GM19324 (cell line): ENCODE data around the gene HSPG2.
"Not testable (repeated sequence)": the region's sequence is repeated elsewhere in the genome, so short reads cannot be mapped to it uniquely, and the experiment has no call there.

Experiments used
- ATAC-seq: cut with Tn5 transposase; IDR thresholded peaks from one replicate; pipeline ENCODE4 v1.9.1; 2021; ENCODE audit warnings: mild to moderate bottlenecking, moderate library complexity; ENCODE audit not compliant: unreplicated experiment, low FRiP score

Gene HSPG2

DNA sequence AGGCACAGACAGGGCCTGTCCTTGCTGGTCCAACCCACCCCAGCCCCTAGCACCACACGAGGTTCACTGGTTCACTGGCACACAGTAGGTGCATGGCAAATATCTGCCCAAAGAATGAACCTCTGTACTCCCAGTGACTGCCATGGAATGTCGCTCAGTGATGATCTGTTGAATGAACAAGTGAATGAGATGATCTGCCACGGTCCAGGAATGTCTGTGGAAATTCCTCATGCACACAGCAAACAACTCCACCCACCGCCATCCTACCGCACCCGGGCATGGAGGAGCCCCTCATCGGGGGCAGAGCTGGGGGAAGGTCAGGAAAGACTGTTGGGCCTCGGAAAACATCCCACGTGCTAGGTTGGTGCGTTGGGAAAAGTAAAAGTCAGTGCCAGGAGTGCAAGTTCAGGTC lies 1.7 kb downstream of the HSPG2 start:
- no peak for ATAC-seq

DNA sequence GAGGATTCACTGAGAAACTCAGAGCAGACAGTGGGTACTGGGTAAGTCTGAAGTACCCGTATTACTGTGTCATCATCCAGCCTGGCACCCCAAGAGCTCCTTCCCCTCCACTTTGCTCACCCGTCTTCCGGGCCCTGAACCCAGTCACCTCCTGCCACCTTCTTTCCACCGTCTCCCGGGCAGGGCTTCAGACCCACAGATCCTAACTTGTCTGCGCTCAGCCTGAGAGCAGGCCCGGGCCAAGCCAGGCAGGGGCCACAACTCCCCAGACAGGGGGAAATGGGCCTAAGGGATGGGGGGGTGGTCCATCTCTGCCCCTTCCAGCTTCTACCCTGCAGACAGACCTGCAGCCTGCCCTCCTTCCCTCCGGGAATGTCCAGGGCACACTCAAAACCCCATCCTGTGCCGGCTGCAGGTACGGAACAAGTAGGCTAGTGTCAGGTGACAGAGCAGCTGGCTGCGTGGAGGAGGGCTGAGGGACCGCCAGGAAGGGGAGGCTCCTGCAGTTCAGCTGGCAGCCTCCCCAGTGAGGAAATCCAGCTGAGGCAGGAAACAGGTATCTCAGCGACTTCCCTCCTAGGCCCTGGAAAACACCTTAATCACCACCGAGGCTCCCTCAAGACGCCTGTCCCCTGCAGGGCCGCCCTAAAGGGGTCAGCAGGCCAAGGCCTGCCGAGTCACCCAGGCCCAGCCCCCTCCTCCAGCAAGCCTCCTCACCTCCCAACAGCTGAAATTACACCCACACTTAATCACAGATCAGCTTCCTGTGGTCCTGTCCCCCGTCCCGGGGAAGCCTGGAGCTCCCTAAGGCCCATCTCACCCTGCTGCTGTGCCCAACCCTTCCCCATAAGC lies 3.5 kb downstream of the HSPG2 start:
- no peak for ATAC-seq

DNA sequence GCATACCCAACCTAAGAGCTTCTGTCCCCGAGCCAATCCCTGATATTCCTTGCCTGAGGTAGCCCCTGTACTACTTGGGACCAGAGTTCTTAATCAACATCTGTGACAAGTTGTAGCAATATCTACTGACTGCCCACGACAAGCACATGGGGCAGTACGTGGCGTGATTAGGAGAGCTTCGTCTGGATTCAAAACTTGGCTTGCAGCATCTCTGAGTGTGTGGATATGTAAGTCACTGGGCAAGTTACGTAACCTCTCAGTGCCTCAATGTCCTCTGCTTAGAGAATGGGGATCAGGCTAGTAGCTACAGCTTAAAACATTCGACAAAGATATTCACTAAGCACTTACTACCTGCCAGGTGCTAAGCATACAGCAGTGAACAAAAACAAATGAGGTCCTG lies 5.0 kb downstream of the HSPG2 start:
- ATAC-seq: no peak

DNA sequence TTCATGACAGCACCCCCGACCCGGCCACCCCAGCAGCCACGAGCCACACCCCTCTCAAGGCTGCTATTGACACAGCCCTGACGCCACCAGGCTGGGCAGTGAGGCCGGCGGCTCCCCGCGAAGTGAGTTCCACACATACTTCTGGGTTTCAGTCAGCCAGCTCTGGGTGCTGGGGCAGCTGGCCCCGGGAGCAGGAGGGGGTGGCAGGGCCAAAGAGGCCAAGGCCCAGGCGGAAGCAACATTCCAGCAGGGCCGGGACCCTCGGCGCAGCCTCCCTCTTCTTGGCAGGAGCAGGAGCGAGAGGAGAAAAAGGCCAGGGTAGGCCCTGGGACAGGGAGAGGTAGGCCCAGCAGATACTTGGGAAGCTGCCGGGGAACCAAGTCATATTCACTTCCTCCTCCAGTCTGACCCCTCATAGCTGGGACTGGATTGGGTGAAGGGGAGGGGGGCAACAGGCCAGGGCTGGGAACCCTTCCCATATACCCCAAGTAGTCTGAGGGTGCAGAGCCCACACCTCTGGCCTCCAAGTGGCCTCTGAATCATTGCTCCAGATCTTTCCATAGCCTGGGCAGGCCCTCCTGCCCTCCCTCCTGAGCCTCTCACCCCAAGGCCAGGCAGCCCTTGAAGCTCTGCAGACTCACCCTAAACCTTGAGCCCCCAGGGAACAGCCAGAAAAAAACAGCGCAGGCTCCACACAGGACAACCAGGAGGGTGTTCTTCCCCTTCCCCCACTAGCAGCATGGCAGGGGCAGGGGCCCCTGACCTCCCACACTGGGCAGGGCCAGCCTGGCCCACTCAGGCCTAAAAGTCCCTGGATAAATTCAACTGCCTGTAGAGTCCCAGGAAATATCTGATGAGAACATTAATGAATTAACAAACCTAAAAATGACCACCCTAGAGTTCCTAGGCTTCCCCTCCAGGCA lies 5.7 kb downstream of the HSPG2 start:
- ATAC-seq: no peak

DNA sequence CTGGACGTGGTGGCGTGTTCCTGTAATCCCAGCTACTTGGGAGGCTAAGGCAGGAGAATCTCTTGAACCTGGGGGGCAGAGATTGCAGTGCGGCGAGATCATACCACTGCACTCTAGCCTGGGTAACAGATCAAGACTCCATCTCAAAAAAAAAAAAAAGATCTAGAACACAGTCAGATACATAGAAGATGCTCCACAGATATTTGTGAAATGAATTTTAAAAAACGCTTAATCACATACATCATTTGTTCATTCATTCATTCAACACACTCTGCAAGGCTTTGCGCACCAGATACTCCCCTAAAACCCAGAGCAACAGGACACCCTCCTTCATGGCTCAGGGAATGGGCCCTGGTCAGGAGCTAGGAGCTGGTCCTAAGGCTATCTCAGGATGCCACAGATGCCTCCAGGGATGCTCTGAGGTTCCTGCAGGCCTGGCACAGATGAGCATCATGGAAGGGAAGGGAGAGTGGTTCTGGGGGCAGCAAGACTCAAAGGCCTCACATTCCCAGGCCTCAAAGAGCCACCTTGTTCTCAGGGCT lies 6.4 kb downstream of the HSPG2 start:
- ATAC-seq: no peak

DNA sequence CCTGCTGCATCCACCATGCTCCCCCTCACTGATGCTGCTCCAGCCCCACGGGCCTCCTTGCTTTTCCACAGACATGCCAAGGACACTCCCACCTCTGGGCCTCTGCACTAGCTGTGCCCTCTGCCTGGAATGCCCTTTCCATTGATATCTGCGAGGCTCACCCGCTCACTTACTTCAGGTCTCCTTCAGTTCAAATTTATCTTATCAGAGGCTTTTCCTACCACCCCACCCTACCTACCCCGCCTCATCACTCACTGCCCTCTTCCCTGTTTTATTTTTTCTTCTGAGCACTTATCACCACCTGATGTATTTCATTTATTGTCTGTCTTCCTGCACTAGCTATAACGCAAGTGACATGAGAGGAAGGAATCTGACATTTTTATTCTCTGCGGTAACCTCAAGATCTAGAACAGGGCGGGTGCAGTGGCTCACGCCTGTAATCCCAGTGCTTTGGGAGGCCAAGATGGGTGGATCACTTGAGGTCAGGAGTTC lies 7.0 kb downstream of the HSPG2 start:
- no peak for ATAC-seq

DNA sequence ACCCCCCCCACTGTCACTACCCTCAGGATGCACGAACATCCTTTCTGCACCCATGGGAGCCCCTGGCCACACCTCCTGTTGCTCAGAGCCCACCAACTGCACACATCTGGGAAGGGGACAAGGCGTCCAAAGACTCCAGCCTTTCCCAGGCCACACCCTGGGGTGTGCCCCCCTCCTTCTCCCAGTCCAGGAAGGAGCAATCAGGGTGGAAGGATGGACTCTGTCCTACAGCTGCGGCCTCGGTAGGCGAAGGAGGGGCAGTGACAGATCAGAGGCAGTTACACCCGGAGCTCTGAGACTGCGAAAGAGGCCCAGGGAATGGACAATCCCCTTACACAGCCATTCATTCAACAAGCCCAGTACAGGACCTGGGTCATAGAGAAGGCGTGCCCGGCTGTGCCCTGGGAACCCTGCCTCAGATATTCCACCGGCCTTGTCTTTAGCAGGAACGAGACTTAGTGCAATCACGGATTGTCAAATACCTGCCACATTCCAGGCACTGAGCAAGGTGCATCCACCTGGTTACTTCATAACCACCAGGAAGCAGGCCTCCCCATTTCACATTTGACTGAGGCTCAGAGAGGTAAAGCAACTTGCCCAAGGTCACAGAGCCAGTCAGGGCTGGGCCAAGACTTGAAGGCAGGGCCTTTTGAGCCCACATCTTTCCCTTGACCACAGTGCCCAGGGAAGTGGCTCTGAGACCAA lies 9.4 kb downstream of the HSPG2 start:
- no peak for ATAC-seq

DNA sequence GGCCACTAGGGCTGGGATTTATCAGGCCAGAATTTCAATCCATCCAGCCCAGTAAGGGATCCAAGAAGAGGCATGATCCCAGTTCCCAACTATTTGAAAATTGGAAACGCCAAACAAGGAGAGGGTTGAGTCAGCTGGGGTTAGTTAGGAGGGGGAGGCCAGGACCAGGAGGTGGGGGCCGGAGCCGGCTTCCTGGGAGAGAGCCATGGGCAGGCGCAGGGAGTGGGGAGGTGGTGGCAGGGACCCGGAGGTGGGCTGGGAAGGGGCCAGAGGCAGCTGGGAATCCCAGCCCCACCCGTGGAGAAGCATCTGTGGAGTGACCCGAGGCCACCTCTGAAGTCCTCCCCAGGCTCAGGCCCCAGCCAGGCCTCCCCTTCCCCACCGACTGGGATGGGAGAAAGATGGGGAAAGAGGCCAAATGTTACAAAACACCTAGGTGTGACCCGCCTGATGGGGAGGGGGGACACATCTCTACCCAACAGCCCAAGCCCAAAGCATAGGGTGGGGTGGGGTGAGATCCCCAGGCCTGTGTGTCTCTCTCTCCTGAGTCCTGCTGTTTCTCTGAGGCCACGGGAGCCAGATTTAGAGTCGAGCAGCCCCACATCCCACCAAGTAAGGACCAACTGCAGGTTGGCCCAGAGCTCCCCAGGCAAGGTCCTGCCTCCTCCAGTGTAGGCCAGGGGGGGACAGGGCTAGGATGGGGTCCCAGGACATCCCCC lies 10.1 kb downstream of the HSPG2 start:
- no peak for ATAC-seq

DNA sequence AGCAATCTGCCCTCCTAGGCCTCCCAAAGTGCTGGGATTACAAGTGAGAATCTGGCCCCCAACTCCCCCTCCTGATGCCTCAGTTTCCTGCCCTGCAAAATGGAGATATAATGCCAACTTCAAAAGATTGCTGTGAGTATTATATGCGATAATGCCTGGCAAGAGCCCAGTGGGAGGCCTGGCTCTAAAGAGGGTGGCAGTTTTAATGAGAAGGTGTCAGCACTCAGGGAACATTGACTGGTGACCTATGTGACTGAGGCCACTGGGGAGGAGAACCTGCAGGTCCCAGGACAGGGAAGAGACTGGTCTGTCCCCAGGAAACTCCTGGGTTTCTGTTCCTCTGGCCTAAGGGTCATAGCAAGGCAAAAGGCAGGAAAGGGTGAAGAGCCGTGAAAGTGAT lies 11.0 kb downstream of the HSPG2 start:
- ATAC-seq: no peak

DNA sequence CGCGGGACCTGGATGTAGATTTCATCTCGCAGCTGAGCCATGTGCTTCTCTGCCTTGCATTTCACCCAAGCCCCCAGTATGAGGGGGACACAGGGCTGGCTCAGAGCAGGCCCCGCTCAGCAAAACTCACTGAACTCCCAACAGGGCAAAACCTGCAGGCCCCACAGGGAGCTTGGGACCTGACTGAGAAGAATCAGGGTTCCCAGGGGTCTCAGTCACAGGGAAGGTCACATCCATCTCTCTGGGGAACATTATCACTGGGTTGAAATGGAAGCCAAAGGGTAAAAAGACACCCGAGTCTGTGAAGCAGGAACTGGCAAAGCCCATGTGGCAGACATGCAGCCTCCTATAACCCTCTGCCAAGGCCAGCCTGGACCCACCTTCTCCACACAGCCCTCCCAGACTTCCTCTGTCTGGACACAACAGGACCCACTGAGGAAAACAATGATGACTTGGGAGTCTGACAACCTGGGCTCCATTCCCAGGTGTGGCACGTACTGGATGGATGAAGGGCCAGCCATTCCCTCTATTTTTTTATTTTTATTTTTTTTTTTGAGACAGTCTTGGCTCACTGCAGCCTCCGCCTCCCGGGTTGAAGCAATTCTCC lies 11.7 kb downstream of the HSPG2 start:
- no peak for ATAC-seq

DNA sequence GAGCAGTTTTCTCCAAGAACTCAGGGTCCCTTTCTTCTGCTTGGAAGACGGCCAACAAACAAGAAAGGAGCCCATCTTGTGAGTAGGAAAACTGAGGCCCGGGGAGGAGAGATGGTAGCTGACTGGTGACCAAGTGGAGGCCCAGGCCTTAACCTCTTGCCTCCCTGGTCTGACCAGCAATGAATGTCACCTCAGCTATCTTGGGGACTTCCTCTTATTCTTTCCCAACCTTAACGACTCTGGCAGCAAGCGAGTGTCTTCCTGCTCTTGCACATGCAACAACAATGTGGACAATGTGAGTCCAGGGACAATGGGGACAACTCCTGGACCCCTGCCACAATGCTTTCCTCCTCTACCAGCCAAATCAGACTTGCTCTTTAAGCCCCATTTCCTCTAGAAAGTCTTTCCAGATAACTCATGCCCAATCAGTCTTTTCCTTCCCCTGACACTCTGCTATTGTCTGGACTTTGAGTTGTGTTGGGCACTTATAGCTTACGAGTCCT lies 12.6 kb downstream of the HSPG2 start:
- ATAC-seq: no peak

DNA sequence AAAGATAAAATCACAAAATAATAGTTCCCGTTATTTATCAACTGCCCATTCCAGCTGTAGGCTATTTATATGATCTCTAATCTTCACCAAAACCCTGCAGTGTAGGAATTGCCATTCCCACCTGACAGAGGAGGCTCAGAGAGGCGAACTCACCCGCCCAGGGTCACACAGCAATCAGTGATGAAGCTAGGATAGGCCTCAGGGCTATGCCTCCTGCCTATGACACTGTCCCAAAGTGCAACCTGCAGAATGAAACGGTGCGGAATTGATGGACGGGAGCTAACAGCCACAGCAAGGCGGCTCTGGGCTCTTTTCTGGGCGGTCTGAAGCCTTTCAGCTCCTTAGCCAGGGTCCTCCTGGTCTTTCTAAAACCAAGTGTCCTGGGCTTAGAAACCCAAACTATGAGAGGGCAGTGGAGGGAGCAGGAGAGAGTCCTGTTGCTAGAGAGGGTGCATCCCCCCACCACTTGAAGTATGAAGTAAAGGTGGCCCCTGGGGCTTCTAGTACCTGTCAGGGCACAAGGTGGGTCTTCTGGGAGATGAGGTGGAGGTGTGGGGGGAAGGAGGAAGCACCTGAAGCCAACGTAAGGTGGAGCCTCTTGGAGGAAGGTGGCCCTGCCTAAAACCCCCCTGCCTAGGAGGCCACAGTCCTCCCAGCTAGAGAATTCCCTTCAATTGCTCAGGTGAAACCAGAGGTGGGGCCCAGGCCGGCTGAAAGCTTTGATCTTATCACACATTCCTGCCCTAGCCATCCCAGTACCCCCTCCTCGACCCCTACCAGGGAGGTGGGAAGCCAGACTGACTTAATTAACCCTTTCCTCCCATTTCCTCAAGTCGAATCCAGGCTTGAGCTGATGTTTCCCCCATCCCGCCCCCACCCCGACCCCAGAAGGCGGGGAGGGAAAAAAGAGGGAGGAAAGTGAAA lies 14.8 kb downstream of the HSPG2 start:
- ATAC-seq: no peak

DNA sequence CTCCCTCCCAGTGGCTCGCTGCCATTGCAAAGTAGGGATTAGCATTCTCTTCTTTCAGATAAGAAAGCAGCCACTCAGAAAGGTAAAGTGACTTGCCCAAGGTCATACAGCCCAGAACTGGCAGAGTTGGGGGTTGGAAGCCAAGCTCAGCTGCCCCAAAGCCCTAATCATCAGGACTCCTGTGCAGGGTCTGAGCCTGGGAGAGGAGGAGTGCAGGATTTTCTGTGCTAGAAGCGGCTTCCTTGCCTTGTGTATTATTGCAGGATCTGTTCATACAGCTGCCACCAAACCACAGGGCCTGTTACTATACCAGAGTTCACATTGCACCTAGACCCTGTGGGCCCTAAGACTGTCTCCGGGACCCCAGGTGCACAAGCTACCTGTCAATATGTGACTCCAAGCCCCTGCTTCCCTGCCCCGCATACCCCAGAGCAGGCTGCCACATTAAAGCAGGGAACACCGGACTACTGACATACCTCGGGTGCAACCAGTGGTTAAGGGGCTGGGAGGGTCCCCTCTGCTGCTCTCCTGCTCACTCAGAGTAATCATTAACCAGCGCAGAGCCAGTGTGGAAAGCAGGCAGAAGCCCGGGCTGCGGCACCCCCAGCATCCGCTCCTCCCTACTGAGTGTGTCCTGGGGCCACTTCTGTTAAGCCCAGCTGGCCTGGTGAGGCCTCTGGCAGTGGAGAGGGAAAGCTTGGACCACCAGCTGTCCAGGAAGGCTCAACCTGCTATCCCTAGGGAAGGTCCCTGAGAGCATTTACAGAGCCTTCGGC lies 15.8 kb downstream of the HSPG2 start:
- no peak for ATAC-seq

DNA sequence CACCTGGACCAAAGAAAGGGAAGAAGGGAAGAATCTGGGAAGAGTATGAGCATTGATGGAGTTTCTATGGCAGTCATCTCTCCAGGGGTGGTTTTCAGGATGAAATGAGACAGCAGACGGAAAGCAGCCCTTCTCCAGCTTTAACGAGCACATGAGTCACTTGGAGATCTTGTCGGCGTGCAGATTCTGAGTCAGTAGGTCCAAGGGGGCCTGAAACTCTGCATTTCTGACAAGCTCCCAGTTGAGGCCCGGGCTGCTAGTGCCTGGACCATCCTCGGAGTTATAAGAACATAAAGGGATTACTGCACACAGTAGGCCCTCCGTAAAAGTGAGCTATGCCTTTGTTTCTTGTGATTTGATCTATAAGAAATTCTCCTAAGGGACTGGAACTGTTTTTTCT lies 17.6 kb downstream of the HSPG2 start:
- no peak for ATAC-seq

DNA sequence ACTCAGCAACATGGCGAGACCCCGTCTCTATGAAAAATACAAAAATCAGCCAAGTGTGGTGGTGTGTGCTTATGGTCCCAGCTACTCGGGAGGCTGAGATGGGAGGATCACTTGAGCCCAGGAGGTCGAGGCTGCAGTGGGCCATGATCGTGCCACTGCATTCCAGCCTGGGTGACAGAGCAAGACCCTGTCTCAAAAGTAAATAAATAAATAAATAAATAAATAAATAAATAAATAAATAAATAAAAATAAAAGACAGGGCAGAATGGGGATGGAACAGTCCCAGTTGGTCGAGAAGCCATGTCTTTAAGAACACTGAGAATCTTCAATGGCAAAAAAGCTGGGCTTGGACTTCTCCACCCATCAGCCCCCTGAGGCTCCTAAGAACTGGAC lies 19.9 kb downstream of the HSPG2 start:
- not testable (repeated sequence) for ATAC-seq

DNA sequence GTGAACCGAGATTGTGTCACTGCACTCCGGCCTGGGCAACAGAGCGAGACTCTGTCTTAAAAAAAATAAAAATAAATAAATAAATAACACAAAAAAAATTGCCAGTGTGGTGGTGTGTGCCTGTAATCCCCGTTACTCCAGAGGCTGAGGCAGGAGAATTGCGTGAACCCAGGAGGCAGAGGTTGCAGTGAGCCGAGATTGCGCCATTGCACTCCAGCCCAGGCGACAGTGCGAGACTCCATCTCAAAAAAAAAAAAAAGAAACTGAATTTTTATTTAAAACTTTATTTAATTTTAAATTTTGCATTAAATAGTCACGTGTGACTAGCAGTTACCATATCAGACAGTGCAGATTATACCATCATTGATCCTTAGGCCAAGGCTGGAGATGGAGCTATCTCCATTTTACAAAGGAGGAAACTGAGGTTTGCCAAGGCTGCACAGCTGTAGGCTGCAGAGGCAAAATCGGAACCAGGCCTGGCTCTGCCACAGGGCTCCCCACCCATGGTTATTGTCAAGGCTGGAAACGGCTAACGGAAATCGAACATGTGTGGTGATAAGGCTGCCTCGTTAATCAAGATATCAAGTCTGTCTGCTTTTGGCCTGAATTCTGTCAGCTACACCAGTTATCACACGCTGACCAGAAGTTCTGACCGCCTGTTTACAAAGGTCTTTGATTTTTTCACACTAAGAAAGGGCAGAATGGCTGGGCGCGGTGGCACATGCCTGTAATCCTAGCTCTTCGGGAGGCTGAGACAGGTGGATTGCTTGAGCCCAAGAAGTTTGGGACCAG lies 20.5 kb downstream of the HSPG2 start:
- ATAC-seq: no peak
